Hypothalamus (tissue), 51 donors: Measurements from ENCODE around the gene ADAM15.

Source experiments
- DNase-seq, 51 donors: peaks; one replicate each; lab custom pipeline; 2025; lab: John Stamatoyannopoulos, UW

Gene ADAM15

GRCh38 chr1:155069551-155070157 lies 18.5 kb downstream of the ADAM15 start:
- DNase-seq: peak in 4 of 51 donors; percentile 10 to 43 (median 16)

GRCh38 chr1:155070158-155070621 lies 19.1 kb downstream of the ADAM15 start:
- DNase-seq: peak in 4 of 51 donors; percentile 12 to 38 (median 24)

GRCh38 chr1:155070721-155071569 lies 19.8 kb downstream of the ADAM15 start:
- peak in 37 of 51 donors; percentile 14 to 79 (median 52) for DNase-seq

- no peak for DNase-seq
Measured at GRCh38 chr1:155071701-155072100, 20.6 kb downstream of the ADAM15 start.

- DNase-seq: no peak
Measured at GRCh38 chr1:155072531-155073289, 21.6 kb downstream of the ADAM15 start.

- no peak for DNase-seq
Measured at GRCh38 chr1:155073377-155074242, 22.5 kb downstream of the ADAM15 start.

- no peak for DNase-seq
Measured at GRCh38 chr1:155075535-155075934, 24.4 kb downstream of the ADAM15 start.

- DNase-seq: no peak
Measured at GRCh38 chr1:155076371-155076770, 25.3 kb downstream of the ADAM15 start.

GRCh38 chr1:155077346-155077745 lies 26.2 kb downstream of the ADAM15 start:
- DNase-seq: no peak

- no peak for DNase-seq
Measured at GRCh38 chr1:155077758-155078445, 26.8 kb downstream of the ADAM15 start.

- peak in 40 of 51 donors; percentile 11 to 77 (median 50) for DNase-seq
Measured at GRCh38 chr1:155078469-155079209, 27.5 kb downstream of the ADAM15 start, which contains the start of gene EFNA3. Gene EFNA3 (plus strand): TSS chr1:155078837. CDS start chr1:155078942, 105 bp downstream.

GRCh38 chr1:155079210-155079486 lies 28.0 kb downstream of the ADAM15 start:
- DNase-seq: no peak

GRCh38 chr1:155079487-155080311 lies 28.6 kb downstream of the ADAM15 start:
- DNase-seq: peak in 3 of 51 donors; percentile 14 to 47 (median 24)

GRCh38 chr1:155080312-155081228 lies 29.5 kb downstream of the ADAM15 start:
- peak in 8 of 51 donors; percentile 9 to 47 (median 28) for DNase-seq

- peak in 5 of 51 donors; percentile 22 to 55 (median 26) for DNase-seq
Measured at GRCh38 chr1:155081472-155082300, 30.6 kb downstream of the ADAM15 start.
